Measurements from ENCODE around the gene LMF1.

DNA sequence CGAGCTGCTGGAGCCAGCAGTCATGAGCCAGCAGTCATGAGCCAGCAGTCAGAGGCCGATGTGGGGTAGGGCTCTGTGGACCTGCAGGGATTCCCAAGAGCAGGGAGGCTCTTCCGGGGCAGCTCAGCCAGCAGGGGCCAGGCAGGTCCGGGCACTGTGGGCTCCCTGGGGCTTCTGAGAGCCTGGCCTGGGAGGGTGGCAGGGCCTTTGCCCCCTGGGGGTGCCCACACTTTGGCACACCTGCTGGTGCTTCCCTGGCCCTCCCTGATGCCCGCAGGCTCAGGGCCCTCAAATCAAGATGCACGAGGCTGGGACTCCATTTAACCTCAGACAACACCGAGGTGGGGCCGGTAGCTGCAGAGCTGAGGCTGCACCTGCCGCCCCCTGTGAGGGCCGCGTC, 28.9 kb upstream of the LMF1 start:
- TF ChIP-seq, protein P1, sequence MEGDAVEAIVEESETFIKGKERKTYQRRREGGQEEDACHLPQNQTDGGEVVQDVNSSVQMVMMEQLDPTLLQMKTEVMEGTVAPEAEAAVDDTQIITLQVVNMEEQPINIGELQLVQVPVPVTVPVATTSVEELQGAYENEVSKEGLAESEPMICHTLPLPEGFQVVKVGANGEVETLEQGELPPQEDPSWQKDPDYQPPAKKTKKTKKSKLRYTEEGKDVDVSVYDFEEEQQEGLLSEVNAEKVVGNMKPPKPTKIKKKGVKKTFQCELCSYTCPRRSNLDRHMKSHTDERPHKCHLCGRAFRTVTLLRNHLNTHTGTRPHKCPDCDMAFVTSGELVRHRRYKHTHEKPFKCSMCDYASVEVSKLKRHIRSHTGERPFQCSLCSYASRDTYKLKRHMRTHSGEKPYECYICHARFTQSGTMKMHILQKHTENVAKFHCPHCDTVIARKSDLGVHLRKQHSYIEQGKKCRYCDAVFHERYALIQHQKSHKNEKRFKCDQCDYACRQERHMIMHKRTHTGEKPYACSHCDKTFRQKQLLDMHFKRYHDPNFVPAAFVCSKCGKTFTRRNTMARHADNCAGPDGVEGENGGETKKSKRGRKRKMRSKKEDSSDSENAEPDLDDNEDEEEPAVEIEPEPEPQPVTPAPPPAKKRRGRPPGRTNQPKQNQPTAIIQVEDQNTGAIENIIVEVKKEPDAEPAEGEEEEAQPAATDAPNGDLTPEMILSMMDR (IDR thresholded peaks at IDR 0.05): no peak
- no peak for TF ChIP-seq EZH2 (IDR thresholded peaks at IDR 0.05; ENCODE audit: borderline replicate concordance, insufficient read depth, low read depth, low read length, poor library complexity, severe bottlenecking)

Measured in B cell (primary cell).